NCI-H2107 treated with DMSO at 0.1 percent for 48 hours (cell line): Measurements from ENCODE around the gene CMTM8.

Experiments
- DNase-seq: peaks from one replicate; lab custom pipeline; 2025; ENCODE audit not compliant: unreplicated experiment; lab: John Stamatoyannopoulos, UW

The CMTM8 gene

DNA sequence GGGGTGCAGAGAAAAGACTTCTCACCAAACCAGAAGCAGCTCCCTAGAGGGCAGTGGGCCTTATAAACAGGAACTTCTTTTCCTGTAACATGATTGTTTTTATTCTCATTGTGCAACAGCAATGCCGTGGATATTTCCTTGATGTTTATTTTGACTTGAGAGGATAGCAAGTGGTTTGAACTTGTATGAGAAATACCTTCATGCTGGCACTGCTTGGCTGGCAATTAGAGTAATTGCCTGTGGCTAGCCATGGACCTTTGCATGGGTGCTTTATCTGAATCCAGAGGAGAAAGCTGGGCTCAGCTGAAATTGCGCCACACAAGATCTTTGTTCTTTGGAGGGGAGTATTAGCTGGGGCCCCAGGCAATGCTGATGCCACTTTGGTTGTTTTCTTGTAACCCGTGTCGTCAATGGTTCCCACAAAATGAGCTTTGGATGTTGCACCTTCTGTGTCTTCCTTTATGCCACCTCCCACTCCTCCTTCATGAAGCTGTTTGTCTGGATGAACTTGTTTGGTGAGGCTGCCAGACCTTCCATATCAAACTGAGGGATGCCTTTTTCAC lies 37.9 kb downstream of the CMTM8 start:
- DNase-seq = no peak

DNA sequence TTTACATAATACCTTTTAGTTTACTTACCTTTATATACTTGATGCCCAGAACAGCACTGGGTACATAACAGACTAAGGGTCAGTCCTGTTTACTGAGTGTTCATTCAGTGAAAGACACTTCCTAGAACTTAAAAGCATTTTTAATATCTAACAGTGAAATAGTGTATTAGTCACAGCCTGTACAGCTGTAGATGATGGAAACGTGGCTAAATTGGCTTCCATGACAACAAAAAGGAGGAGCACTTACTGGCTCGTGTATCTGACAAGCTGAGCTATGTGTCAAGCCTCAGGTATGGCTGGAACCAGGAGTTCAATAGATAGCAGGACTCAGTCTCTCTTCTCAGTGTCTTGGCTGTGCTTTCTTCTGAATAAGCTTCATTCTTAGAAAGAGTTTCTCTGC lies 40.2 kb downstream of the CMTM8 start:
- DNase-seq = no peak

- no peak for DNase-seq
Measured at GRCh38 chr3:32280262-32280910, 41.9 kb downstream of the CMTM8 start.

- DNase-seq = no peak
Measured at GRCh38 chr3:32281570-32282106, 43.2 kb downstream of the CMTM8 start.

- no peak for DNase-seq
Measured at GRCh38 chr3:32282578-32283154, 44.2 kb downstream of the CMTM8 start.

DNA sequence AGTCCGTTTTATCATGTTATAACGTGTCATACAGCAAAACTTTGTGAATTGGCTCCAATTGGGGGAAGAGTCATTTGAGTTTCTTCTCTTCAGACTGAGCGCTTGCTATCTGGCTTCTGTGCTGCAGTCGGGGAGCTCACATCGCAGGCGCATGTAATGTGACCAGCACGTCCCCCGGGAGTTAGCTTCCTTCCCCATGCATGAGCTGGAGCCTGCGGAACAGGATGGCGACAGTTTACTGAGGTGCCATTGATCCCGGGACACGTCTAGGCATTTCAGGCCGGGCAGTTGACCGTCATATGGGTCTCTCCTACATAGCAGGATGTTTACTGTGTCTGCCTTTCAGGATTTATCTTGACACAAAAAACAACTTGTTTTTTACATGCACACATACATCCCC lies 44.8 kb downstream of the CMTM8 start:
- peak; percentile 13 for DNase-seq

- no peak for DNase-seq
Measured at GRCh38 chr3:32284443-32285212, 46.1 kb downstream of the CMTM8 start.

- no peak for DNase-seq
Measured at GRCh38 chr3:32285891-32286290, 47.4 kb downstream of the CMTM8 start.

DNA sequence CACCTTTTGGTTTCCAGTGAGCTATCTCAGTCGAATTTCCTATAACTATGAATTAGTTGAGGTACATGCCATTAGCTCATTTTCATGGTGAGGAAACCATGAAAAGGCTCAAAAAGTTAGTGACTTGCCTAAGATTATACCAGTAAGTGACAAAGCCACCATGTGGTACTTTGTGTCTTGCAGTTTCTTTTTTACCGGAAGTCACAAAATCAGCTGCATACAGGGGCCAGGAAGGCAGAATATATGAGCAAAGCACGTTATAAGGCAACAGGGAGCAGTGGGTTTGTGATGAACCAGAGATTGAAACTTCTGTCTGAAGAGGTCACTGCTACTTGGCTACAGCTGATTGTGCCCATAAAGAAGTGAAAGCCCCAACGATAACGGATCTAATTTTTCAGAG lies 50.3 kb downstream of the CMTM8 start:
- no peak for DNase-seq

- DNase-seq = no peak
Measured at GRCh38 chr3:32290619-32291018, 52.1 kb downstream of the CMTM8 start.

- DNase-seq = no peak
Measured at GRCh38 chr3:32292085-32292796, 53.8 kb downstream of the CMTM8 start.

DNA sequence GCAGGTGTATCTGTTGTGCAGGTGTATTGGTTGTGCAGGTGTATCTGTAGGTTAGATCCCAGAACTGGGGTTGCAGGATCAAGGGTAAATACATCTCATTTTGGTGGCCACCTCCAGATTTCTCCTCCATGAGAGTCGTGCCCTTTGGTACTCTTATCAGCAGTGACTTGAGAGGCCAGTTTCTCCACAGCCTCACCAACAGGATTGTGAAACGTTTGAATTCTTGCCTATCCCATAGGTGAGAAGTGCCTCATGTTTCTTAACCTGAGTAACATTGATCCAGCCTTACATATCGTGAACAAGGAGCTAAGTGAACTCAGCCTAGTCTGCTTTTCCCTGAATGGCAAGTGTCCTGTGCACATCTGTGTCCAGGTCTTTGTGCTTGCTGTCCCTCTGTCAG lies 55.4 kb downstream of the CMTM8 start:
- DNase-seq = no peak

DNA sequence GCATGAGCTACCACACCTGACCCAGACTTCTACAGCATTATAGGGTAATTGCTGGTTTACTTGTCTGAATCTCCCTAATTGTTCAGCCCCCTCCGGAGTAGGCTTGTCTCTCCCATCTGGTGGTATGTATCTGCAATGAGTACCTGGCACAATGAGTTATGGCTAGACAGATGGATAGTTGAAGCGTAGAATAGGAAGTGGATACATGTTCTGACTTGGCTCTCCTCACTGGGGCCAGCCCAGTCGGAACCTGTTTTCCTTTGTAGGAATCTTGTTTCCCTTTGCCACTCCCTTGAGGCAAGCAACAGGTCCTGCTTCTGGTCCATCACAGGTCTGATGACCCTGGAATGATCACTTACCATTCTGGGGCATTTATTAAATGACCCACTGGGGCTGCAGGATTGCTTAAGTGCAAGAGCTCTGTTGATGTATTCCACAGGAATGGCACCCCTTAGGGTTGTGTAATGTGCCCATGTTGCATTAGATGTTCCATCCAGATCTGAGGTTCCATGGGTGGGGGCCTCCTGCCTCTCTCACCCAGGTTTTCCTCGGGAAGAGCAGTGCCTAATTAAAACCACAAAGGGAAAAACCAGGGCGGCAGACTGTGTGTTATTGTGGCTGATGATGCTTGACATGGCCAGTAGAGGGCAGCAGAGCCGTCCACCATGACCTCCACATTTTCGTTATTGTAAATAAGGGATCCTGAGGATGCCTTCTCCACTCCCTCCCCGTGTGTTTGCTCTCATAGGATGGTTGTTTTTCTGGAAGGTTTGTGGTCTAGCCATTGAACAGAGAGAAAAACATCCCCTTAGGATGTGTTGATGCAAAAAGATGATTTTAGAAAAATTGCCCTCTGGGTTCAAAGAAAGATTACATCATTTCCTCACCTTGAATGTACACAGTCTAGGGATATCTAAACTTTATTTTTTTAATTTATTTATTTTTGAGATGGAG lies 58.0 kb downstream of the CMTM8 start:
- DNase-seq = peak; percentile 21

GRCh38 chr3:32297366-32297765 lies 58.9 kb downstream of the CMTM8 start:
- DNase-seq = no peak

GRCh38 chr3:32301426-32301825 lies 62.9 kb downstream of the CMTM8 start:
- DNase-seq = no peak

DNA sequence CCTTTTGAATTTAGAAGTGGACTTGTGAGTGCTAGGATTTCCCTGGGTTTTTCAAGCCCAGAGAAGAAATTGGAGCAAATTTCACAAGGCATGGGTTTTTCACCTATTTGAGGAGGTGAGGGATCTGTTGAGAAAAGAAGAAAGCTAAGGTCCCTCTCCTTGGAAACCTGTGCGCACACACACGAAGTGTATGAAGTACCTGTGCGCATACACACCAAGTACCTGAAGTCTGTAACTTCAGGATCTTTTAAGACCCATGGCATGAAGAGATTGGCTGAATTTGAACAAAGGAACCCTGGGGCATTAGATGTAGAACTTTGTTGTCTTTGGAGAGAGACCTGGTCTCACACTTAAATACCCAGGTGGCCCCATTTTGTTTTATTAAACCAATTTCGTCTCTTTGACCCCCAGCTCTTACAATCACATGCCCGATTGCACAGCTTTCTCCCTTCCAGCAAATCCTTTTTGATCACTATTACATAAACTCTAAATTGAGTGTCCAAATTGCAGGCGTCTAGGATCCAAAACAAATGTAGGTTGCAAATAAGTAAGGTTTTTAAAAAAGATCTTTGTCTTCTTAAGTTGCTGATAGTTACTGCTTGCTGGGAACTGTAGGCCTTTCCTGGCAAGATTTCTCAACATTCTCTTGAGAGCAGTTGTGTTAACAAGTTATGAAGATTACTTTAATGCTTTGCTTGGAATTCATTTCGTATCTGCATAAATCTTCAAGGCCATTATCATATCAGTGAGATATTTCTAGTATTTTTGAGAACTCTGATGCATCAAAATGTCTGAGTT lies 64.3 kb downstream of the CMTM8 start:
- DNase-seq = no peak

GRCh38 chr3:32303399-32303747 lies 64.9 kb downstream of the CMTM8 start:
- no peak for DNase-seq

DNA sequence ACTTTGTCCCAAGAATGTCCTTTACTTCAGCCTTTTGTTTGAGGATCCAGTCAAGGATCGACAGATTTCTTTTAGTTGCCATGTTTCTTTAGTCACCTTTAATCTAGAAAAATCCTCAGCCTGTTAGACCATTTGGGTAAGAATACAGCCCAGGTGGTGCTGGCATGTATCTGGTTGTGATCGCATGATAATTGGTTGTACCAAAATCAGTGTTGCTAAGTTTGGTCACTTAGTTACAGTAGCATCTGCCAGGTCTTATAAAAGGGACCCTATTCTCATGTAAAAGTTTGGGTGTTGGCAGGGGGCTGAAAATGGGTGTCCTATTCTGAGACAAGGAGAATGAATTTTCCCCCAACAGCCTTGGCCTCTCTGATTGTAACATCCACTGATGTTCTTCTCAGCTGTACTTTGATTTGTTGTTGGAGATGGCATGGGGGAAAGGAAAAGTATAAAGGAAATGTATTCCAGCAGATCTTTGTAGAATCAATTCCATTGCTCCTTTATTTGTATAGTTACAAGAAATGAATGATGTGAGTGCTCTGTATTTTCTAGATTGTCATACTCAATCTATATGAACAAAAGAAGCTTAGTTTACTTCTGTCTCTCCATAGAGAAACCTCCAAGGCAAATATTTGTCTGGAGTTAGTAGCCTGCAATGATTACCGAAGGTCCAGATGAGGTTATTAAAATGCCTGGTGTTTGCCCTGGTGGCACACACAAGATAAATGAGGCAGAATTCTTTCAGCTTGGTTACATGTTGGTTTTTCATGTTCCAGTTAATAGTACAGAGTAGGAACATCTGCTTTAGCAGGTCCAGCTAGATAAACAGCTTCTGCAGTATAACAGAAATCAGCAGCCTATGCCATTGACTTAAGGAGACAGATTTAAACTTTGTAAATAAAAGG lies 65.7 kb downstream of the CMTM8 start:
- no peak for DNase-seq
